Measurements from ENCODE around the gene ARSB.

The ARSB gene

GRCh38 chr5:78797936-78798672 is 187.0 kb downstream of the ARSB start:
- no peak overlapping the region for H3K4me3 ChIP-seq (ENCODE audit: low read depth, low read length)
- no peak for TF ChIP-seq CTCF (IDR thresholded peaks at IDR 0.05; ENCODE audit: low read depth, low read length)

- no peak for TF ChIP-seq CTCF (IDR thresholded peaks at IDR 0.05; ENCODE audit: low read depth, low read length)
Measured at GRCh38 chr5:78795757-78796156, 189.4 kb downstream of the ARSB start.

GRCh38 chr5:78794693-78795215 is 190.4 kb downstream of the ARSB start:
- no peak for TF ChIP-seq CTCF (IDR thresholded peaks at IDR 0.05; ENCODE audit: low read depth, low read length)
- no peak overlapping the region for H3K4me3 ChIP-seq (ENCODE audit: low read depth, low read length)

More at GRCh38 chr5:78795757-78796156, 189.4 kb downstream of the ARSB start:
- H3K4me3 ChIP-seq (ENCODE audit: low read depth, low read length): no peak overlapping the region

GRCh38 chr5:78793907-78794662 is 191.0 kb downstream of the ARSB start:
- H3K4me3 ChIP-seq (ENCODE audit: low read depth, low read length): no peak overlapping the region
- TF ChIP-seq CTCF (IDR thresholded peaks at IDR 0.05; ENCODE audit: low read depth, low read length): no peak

- TF ChIP-seq CTCF (IDR thresholded peaks at IDR 0.05; ENCODE audit: low read depth, low read length): no peak
- H3K4me3 ChIP-seq (ENCODE audit: low read depth, low read length): no peak overlapping the region
Measured at GRCh38 chr5:78792345-78793055, 192.6 kb downstream of the ARSB start.

- H3K4me3 ChIP-seq (ENCODE audit: low read depth, low read length): no peak overlapping the region
- TF ChIP-seq CTCF (IDR thresholded peaks at IDR 0.05; ENCODE audit: low read depth, low read length): no peak
Measured at GRCh38 chr5:78791501-78792100, 193.5 kb downstream of the ARSB start.

Data from WI38 (cell line).